ENCODE measurements around the gene ARL6IP4.

Gene ARL6IP4

DNA sequence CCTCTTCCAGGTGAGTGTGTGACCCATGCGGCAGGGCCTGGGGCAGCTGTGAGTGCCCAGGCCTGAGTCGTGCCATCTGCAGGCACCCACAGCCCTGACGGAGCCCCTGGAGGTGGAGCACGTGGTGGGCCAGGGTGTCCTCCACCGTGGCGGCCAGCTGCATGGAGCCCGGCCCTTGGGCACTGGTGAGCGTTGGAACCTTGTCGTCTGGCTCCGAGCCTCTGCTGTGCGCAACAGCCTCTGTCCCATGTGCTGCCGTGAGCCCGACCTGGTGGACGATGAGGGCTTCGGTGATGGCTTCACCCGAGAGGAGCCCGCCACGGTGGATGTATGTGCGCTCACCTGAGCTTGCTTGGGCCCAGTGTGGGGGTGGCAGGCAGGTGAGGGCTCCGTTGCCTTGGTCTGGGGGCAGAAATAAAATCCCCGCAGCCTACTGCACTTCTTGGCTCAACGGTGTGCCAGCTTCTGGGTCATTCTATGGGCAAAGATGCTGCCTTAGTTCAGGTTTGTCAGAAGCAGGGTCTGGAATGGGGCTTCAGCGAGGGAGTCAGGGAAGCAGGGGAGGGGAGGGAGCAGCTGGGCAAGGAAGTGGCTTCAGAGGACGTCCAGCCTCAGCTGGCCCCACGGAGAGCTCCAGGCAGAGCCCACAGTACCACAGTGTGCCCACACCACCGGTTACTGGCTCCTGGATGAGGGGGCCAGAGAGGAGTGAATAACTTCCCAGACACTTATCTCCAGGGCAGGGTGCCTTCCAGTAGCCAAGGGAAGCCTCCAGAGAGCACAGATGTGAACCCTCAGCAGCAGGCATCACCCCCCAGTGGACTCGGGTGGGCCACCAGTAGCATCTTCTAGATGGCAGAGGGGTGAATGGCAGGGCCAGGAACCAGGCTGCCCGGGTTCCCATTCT lies 1.2 kb upstream of the ARL6IP4 start:
- TF ChIP-seq, protein P1, sequence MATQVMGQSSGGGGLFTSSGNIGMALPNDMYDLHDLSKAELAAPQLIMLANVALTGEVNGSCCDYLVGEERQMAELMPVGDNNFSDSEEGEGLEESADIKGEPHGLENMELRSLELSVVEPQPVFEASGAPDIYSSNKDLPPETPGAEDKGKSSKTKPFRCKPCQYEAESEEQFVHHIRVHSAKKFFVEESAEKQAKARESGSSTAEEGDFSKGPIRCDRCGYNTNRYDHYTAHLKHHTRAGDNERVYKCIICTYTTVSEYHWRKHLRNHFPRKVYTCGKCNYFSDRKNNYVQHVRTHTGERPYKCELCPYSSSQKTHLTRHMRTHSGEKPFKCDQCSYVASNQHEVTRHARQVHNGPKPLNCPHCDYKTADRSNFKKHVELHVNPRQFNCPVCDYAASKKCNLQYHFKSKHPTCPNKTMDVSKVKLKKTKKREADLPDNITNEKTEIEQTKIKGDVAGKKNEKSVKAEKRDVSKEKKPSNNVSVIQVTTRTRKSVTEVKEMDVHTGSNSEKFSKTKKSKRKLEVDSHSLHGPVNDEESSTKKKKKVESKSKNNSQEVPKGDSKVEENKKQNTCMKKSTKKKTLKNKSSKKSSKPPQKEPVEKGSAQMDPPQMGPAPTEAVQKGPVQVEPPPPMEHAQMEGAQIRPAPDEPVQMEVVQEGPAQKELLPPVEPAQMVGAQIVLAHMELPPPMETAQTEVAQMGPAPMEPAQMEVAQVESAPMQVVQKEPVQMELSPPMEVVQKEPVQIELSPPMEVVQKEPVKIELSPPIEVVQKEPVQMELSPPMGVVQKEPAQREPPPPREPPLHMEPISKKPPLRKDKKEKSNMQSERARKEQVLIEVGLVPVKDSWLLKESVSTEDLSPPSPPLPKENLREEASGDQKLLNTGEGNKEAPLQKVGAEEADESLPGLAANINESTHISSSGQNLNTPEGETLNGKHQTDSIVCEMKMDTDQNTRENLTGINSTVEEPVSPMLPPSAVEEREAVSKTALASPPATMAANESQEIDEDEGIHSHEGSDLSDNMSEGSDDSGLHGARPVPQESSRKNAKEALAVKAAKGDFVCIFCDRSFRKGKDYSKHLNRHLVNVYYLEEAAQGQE (IDR thresholded peaks at IDR 0.05; ENCODE audit: insufficient read depth in 1 of 2, low read depth in 2 of 2, low read length in 2 of 2): no peak

GRCh38 chr12:122979908-122980182 lies 636 bp upstream of the ARL6IP4 start:
- TF ChIP-seq, protein P1 (IDR thresholded peaks at IDR 0.05; ENCODE audit: insufficient read depth in 1 of 2, low read depth in 2 of 2, low read length in 2 of 2): no peak
- no peak for TF ChIP-seq TAF1 (IDR thresholded peaks at IDR 0.05; ENCODE audit: borderline replicate concordance, insufficient read depth, low read length)
- no peak for TF ChIP-seq SIN3A (IDR thresholded peaks at IDR 0.05; ENCODE audit: borderline replicate concordance, insufficient read depth, low read length)
- TF ChIP-seq FOXP2 (optimal IDR thresholded peaks at IDR 0.05; ENCODE audit: borderline replicate concordance, extremely low read depth, extremely low read length, insufficient read depth): no peak
- no peak for TF ChIP-seq POLR2AphosphoS5 (IDR thresholded peaks at IDR 0.05; ENCODE audit: low read depth, low read length)

DNA sequence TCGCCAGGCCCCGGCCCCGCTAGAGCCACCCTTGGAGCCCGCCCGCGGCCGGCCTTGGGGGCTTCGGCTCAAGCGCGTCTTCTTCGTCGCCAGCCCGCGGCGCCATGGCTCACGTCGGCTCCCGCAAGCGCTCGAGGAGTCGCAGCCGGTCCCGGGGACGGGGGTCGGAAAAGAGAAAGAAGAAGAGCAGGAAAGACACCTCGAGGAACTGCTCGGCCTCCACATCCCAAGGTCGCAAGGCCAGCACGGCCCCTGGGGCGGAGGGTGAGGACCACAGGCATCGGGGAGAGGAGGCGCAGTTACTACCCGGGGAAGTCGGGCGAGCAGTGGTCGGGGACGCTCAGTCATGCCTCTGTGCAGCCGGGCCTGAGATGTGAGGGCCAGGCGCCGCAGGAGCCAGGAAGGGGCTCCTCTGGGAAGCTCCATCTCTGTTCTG lies 573 bp downstream of the ARL6IP4 start:
- TF ChIP-seq, protein P1 (IDR thresholded peaks at IDR 0.05; ENCODE audit: insufficient read depth in 1 of 2, low read depth in 2 of 2, low read length in 2 of 2): no peak
- TF ChIP-seq SIN3A (IDR thresholded peaks at IDR 0.05; ENCODE audit: borderline replicate concordance, insufficient read depth, low read length): no peak
- TF ChIP-seq FOXP2 (optimal IDR thresholded peaks at IDR 0.05; ENCODE audit: borderline replicate concordance, extremely low read depth, extremely low read length, insufficient read depth): no peak
- no peak for TF ChIP-seq TAF1 (IDR thresholded peaks at IDR 0.05; ENCODE audit: borderline replicate concordance, insufficient read depth, low read length)
- no peak for TF ChIP-seq POLR2AphosphoS5 (IDR thresholded peaks at IDR 0.05; ENCODE audit: low read depth, low read length)

GRCh38 chr12:122981587-122982476 lies 1.4 kb downstream of the ARL6IP4 start:
- TF ChIP-seq POLR2AphosphoS5 (IDR thresholded peaks at IDR 0.05; ENCODE audit: low read depth, low read length) (peak; percentile 36; the same call in 1 of the 2 replicates), TAF1 (IDR thresholded peaks at IDR 0.05; ENCODE audit: borderline replicate concordance, insufficient read depth, low read length) (no peak)

GRCh38 chr12:122982477-122982815 lies 2.0 kb downstream of the ARL6IP4 start:
- TF ChIP-seq FOXP2 (optimal IDR thresholded peaks at IDR 0.05; ENCODE audit: borderline replicate concordance, extremely low read depth, extremely low read length, insufficient read depth) (no peak), POLR2AphosphoS5 (IDR thresholded peaks at IDR 0.05; ENCODE audit: low read depth, low read length) (peak; percentile 20; the same call in 1 of the 2 replicates)

Data from PFSK-1 (cell line).